GM21390 (cell line): Measurements from ENCODE around the gene ZCCHC14.
"Not testable (repeated sequence)": the region's sequence is repeated elsewhere in the genome, so short reads cannot be mapped to it uniquely, and the experiment has no call there.

ENCODE experiments used
- ATAC-seq: cut with Tn5 transposase; IDR thresholded peaks from one replicate; pipeline ENCODE4 v1.9.1; 2021; ENCODE audit not compliant: unreplicated experiment

ZCCHC14 gene

DNA sequence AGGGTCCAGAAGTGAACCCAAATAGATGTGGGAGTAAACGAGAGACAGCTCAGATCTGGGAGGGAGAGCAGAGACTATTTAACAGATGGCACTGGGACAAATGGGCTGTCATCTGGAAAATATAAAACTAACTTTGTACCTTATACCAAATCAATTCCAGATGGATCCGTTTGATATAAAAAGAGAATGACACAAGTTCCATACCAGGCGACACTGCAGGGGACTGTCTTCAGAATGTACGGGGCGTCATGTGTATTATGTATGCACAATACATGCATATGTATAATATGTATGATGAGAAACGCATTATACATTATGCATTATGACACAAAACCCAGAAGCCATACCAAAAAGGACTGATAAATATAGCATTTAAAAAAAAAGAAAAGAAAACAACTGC is 10.2 kb downstream of the ZCCHC14 start:
- not testable (repeated sequence) for ATAC-seq

DNA sequence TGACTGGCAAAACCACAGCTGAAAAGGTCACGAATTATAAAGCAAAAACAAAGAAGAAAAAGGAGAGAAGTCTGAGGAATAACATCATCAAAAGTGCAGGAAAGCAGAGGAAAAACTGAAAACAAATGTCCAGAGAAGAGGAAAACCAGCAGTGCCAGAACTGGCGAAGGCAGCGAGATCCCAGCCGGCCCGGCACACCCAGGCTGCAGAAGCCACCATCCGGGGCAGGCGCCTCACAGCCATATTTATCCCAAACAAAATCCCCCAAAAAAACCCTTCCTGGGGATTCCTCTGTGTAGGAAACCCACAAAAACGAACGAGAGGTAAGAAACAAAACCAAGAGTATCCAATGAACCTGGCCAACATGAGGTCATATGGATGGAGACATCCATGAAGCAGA is 10.6 kb downstream of the ZCCHC14 start:
- ATAC-seq, result no peak

DNA sequence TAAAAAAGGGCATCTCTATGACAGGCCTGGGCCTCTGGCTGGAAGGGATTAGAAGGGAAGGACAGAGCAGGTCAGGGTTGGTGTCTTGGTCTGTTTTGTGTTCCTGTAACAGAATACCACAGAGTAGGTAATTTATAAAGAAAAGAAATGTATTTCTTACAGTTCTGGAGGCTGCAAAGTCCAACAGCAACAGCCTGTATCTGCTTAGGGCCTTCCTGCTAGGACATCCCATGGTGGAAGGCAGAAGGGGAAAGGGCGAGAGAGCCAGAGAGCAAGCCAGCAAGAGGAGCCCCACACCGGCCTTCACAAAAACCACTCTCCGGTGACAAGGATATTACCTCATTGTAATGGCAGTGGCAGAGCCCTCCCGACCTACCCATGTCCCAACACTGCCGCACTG is 11.1 kb downstream of the ZCCHC14 start:
- not testable (repeated sequence) for ATAC-seq

DNA sequence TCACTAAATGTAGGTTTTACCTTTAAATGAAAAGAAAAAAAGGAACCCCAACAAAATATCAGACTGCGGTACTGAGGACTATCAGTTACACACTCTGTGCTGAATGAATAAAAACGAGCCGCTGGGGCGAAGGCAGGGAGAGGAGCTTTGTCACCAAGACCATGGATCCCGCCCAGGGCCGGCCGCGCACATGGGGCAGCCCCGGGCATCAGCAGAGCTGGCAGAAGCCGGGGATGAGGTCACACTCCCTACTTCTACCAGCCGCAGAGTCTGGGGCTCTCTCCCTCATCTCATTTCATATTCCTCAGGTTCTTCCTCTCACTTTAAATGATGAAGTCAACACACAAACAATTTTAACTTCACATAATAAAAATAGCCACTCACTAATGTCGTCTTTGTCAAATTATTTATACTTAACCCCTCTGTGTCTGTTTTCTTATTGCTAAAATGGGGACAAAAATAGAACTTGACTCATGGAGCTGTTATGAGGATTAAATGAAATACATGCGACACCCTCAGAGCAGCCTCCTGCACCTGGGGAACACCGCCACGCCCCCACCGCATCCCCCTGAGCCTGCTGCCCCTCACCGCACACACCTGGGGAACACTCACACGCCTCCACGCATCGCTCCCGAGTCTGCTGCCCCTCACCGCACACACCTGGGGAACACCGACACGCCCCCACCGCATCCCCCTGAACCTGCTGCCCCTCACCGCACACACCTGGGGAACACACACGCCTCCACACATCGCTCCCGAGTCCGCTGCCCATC is 15.4 kb downstream of the ZCCHC14 start:
- not testable (repeated sequence) for ATAC-seq

DNA sequence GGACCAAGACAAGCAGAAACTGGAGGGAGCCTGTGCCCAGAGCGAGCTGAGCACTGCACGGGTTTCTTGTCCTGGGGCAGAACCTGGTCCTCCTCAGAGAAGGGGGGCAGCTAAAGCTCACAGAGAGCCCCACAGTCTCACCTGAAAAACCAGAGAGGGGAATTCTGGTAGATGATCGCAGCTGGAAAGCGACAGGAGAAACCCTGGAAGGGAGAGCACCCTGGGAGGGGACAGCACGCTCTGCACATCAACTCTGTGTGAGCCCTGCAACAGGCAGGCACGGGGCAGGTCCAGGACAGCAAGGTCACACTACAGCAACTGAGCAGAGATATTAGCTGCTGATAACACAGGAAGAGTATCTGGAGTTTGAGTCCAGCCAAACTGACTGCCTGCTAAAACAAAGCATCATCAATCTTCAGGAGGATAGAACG is 18.2 kb downstream of the ZCCHC14 start:
- ATAC-seq, result no peak

DNA sequence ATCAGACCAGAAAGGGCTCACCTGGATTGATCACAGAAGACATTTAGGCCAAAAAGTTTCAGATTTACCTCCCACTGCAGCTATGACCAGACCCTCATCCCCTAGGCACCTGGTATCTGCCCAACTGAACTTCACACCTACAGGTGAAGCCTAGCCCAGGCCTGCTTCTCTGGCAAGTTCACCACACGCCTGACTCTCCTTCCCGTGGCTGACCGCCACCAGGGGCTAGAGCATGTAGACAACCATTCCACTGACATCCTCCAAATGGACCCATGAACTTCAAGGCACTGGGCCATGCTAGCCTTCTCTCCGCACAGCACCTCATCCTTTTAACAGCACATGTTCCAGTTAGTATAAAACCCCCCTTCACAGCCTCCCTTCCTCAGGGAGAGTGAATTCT is 18.8 kb downstream of the ZCCHC14 start:
- no peak for ATAC-seq

DNA sequence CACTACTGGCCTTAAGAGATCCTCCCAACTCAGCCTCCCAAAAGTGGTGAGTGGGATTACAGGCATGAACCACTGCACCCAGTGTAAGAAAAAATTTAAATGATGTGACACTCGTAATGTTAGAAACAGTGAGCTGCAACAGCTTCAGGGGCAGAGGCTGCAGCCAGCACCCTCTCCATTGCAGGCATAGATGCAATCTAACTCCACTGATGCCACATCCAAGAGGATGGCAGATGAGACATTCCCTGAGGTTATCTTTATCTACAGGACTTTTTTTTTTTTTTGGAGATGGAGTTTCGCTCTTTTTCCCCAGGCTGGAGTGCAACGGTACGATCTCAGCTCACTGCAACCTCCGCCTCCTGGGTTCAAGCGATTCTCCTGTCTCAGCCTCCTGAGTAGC is 19.9 kb downstream of the ZCCHC14 start:
- no peak for ATAC-seq

DNA sequence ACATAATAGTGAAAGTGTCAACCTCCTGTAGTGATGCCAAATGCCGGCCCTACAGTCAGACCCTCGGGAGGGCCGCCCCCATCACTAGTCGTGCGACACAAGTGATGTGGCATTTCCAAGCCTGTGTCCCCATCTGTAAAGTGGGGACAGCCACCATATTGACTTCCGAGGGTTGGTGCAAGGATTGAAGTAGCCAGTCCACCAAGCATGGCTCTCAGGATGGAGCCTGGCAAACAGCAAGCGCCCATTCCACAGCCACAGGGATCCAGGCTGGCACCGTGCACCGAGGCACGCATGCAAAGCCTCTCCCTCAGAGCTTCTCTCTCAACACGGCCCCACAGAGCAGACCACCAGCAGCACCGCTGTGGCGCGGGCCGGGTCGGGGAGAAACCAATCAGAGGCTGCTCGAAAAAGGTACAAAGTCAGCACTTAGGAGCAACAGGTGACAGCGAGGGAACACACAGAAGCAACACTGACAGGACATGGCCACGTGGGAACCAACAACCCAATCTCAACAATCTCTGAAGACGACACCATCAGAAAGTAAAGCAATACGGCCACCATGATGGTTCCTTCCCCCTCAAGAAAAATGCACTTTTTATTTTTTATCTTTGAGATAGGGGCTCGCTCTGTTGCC is 20.6 kb downstream of the ZCCHC14 start:
- no peak for ATAC-seq

DNA sequence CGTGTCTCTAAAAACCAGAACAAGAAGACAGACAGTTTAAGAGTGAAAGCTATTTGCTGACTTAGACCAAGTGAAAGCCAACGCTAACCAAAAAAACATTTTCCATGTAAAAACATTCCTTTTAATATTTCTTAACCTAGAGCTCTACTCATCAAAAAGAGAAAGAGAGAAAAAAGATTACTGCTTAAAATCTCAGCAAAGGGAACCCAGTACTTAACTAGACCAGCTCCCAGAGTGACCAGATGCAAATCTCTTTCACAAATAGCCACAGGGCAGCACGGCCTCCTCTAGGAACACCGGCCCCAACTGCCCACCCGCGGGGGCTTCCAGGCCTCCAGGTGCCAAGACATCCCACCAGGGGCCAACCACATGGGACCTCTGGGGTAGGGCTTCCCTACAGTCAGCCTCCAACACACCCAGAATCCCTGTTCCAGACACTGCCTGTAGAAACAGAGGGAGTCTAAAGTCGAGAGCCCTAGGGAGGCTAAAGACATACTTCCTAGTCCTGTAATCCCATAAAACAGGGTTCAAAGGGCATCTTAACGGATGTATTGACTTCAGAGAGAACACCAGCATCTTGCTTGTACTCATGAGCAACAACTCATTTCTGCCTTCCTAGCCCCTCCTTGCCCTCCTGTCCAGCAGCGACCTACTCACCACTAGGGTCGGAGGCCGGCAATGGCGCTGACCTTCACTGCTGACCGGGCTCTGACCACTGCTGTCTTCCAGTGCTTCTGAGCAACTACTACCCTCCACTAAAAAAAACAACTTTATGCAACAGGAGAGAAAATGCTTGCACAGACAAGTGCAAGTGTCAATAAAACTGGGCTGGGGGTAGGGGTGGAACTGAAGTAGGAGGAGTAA is 21.3 kb downstream of the ZCCHC14 start:
- no peak for ATAC-seq

DNA sequence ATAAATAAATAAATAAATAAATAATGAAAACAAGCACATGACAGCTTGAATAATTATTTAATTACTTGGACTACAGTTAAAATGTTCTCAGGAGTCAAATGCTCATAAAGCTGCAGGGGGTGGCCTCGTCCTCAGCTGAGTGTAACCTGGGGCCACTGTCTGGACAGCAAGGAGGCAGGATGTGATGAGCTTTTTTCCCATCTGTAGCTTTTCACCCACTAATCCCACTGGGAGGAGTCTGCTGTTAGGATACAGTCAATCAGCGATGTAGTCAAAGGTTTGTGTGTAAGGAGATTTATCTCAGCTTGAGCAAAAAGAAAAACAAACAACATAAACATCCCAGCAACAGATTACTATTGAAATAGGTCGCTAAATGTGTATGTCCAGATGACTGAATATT is 22.5 kb downstream of the ZCCHC14 start:
- ATAC-seq, result no peak

DNA sequence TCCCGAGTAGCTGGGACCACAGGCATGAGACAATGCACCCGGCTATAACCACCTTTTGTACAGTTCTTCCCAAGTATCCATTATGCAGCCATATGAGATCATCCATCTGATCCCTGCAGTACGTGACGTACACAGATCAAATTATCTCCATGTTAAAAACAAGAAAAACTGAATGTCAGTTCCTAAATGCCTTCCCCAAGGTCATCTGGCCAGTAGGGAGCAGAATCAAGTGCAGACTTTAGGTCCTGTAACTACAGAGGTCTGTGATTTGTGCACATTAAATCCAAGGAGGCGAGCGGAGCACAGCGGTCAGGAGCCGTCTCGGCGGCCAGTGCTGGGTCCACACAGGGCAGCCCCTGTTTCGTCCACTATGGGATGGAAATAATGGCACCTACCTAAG is 23.7 kb downstream of the ZCCHC14 start:
- no peak for ATAC-seq

DNA sequence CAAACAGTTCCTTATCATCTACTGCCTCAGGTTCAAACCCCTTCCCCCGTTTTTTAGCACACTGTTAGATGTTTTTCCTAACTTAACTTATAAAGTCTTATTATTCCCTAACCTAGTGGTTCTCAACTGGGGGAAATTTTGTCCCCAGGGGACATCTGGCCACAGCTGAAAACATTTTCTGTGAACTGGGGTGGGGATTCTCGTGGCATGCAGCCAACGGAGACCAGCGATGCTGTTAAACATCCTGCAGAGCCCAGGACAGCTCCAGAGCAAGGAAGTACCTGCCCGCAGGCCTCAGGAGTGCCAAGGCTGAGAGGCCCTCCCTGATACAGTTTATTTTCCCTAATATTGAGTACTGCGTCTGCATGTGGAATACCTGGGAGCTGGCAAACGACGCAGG is 24.3 kb downstream of the ZCCHC14 start:
- ATAC-seq, result no peak

DNA sequence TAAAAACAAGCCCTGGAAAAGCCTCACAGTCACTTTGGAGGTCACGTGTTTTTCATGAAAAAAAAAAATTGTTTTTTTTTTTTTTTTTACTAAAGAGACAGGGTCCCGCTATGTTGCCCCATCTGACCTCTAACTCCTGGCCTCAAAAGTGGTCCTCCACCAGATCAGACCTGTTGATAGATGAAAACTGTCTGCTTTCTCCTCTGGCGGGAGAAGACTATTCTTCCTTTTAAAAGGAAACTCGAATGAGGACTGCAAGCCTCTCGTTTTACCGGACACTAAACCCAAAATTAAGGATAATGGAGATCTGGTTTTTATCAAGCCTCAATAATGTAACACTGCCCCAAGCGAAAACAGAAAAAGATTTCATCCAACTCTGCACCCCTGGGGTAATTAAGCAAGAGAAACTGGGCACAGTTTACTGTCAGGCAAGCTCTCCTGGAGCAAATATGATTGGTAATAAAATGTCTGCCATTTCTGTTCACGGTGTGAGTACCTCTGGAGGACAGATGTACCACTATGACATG is 25.8 kb downstream of the ZCCHC14 start:
- no peak for ATAC-seq

DNA sequence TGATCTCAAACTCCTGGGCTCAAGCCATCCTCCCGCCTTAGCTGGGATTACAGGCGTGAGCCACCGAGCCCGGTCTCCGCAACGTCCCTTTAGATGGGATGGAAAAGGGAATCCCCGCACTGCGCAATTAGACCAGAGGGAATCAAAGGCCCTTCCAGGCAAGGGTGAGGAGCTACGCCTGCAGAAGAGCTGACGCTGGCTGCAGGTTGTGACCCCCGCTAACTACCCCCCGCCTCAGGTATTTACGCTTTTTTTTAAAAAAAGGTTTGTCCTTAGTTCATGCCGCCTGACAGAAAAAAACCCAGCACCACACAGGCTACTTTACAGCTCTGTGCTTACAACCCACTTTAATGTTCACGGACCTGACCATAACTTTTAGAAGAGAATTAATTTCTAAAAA is 26.9 kb downstream of the ZCCHC14 start:
- ATAC-seq, result no peak

DNA sequence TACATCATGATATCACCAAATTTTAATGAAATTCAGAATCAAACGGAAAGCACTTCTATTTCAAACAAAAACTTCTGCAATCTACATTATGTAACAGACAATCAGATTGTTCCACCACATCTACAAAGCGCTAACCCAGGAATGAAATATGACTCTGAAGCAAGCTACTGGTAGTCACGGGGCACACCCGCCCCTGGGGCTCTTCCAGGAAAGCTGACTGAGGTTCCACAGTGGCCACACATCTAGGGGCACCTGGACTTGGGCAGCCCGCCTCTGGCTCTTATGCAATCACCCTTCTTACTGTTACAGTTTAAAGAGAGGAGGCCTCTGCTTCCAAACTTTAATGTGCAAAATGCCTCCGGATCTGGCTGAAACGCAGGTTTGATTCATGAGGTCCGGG is 27.5 kb downstream of the ZCCHC14 start:
- ATAC-seq, result no peak

DNA sequence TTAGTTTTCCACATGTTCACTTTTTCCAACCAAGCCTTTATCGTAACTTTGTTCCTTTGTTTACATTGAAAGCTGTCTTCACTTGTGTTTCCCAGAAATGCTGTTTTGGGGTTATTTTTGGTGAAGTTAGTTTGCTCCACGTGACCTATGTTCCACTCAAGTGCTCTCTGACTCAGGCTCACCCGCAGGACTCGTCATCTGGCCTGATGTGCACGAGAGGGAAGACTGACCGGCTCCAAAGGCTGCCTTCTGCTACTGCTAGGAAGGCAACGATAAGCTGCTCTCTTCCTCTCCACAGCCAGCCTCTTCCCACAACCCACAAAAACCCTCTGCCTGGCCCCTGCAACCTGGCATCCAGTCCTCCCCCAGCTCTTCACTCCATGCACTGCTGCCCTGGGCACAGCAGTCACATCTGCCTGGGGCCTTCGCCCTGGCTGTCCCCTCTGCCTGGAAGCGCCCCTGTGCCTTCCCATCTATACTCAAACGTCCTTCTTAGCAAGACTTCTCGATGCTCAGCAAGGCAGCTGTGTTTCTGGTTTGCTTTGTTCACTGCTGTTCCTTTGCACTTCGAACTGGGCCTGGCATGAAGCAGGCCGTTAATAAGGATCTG is 28.0 kb downstream of the ZCCHC14 start:
- no peak for ATAC-seq

DNA sequence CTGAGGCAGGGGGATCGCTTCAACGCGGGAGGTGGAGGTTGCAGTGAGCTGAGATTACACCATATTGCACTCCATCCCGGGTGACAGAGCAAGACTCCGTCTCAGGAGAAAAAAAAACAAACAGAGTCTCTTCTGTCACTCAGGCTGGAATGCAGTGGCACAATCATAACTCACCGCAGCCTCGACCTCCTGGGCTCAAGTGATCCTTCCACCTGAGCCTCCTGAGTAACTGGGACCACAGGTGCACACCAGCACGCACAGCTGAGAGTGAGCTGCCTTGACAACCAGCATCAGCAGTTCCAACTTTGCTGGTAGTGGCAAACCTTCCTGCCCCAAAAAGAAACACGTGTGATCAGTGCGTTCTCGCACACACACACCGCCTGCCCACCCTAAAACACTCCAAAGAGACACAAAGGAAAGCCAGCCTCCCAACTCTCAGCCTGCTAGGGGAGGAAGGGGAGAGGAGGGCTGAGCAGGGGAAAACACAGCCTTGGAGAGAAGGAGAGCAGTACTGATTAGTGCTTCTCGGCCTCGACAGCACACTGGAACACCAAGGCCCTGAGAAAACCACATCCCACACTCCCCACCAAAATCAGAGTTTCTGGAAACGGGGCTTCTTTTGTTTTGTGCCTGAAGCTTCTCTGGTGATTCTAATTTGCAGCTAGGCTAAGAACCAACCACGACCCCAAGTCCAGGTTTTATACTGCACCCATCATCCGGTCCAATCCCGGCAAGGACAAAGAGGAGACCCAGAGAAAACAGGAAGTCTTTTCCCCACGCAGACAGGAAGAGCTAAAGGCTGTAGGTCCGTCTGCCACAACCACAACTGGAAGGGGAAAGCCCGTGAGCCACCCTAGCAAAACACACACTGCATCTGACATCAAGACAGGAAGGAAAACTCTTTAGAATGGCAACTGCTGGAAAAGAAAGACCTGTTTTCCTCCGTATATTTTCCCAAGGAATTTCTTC is 28.8 kb downstream of the ZCCHC14 start:
- no peak for ATAC-seq

DNA sequence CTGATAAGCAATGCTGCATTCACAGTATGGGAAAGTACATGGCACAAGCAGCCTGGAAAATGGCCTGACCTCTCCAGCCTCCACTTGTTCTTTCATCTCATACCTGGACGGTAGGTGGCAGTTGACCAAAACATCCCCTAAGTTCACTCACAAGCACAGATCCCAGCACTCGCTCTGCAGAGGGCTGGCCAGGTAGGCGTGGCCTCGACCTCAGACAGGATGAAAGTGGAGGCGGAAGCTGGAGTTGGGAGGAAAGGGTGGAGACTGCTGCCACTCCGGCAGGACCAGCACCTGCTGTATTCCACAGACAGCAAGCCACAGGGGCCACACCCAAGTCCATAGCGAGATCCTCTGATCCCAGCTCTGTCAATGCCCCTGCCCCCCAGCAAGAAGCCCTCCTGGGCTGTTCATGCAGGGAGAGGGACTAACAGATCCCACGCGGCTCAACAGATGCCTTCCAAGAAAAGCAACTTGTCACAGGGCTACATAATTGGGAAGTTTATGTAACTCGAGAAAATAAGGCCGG is 31.3 kb downstream of the ZCCHC14 start:
- ATAC-seq, result no peak

DNA sequence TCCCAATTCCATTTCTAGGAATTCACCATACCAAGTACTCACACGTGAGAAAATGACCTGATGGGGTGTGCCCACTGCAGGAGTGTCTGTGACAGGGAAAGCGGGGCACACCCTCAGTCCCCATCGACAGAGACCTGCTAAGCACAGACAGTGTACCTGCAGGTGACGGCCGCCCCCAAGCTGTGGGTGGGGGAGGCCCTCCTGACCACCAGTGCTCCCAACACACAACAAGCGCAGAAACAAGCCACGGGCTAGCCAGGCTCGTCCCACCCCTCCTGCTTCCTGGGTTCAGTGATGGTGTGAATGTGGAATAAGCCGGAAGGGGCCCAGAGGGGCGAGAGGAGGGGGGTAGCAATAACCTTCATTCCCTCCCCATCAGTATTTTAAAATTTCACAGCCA is 31.9 kb downstream of the ZCCHC14 start:
- no peak for ATAC-seq

DNA sequence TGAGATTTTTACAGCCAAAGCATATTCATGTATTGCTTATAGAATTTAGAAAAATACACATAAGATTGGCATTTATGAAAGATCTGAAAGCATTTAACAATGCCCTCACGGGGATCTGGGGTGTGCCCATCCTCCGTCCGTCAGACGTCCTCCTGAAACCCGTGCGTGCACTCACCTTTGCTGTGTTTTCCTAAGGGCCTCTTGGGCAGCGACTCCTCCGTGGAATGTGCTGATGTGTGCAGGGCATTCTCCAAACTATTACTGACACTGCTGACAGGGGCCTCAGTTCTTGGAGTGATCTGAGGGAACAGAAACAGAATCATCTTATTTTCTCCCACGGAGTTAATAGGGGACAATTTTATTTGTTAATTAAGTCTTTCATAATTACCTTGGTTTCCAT is 33.0 kb downstream of the ZCCHC14 start:
- ATAC-seq, result no peak
